Endothelial cell (in vitro differentiated cells): ENCODE data around the gene CHAT. TPM values are rescaled to one million over a fixed set of nuclear protein-coding genes. Genes with fewer than 3 reads are reported as not detected.

Source experiments
- DNase-seq: peaks from one replicate; pipeline ENCODE4 v3.0.0; 2021; ENCODE audit warnings: low spot score
- H3K27ac Mint-ChIP-seq: one replicate; pipeline ENCODE4 v1.8.0; 2021; ENCODE audit warnings: mixed read lengths, inconsistent platforms; ENCODE audit not compliant: unreplicated experiment
- H3K27me3 Mint-ChIP-seq: one replicate; pipeline ENCODE4 v1.8.0; 2021; ENCODE audit warnings: mild to moderate bottlenecking, moderate library complexity, mixed read lengths, inconsistent platforms; ENCODE audit not compliant: unreplicated experiment
- H3K36me3 Mint-ChIP-seq: one replicate; pipeline ENCODE4 v1.8.0; 2021; ENCODE audit warnings: mild to moderate bottlenecking, low read depth, mixed read lengths, inconsistent platforms; ENCODE audit not compliant: unreplicated experiment
- H3K4me1 Mint-ChIP-seq: one replicate; pipeline ENCODE4 v1.8.0; 2021; ENCODE audit warnings: mild to moderate bottlenecking, mixed read lengths, inconsistent platforms; ENCODE audit not compliant: unreplicated experiment
- H3K4me3 Mint-ChIP-seq: one replicate; pipeline ENCODE4 v1.8.0; 2021; ENCODE audit warnings: mild to moderate bottlenecking, mixed read lengths, inconsistent platforms; ENCODE audit not compliant: unreplicated experiment
- H3K9me3 Mint-ChIP-seq: one replicate; pipeline ENCODE4 v1.8.0; 2021; ENCODE audit warnings: mixed read lengths, inconsistent platforms; ENCODE audit not compliant: unreplicated experiment
- CTCF ChIP-seq: fragments of 200-600 bp; sonication (generic); IDR thresholded peaks from one replicate; pipeline ENCODE4 v1.5.0; 2021; ENCODE audit warnings: antibody characterized with exemption; ENCODE audit not compliant: unreplicated experiment
- total RNA-seq: library from RNA; stranded (reverse); fragmentation: NEBNext Ultra II Directional; extraction: Animal tissue kit (Norgen Biotek cat#: 25700); gene quantifications from one replicate; pipeline ENCODE4 v1.2.1, GENCODE V29; 2021; ENCODE audit not compliant: unreplicated experiment

The CHAT gene
- total RNA-seq, 1 donor from 2014 or later, result 0.23 TPM

GRCh38 chr10:49713266-49713665, 99.4 kb downstream of the CHAT start:
- Mint-ChIP-seq H3K4me3 (no peak overlapping the region), H3K4me1 (no peaks in the 10 kb centered on the region)

More at GRCh38 chr10:49713266-49713665, 99.4 kb downstream of the CHAT start:
- Mint-ChIP-seq H3K36me3 (peaks cover 11% of the 10 kb centered on the region), H3K9me3 (peaks cover 5% of the 10 kb centered on the region), H3K27ac (no peak overlapping the region), H3K27me3 (peaks cover 2% of the 10 kb centered on the region)
- no peak for TF ChIP-seq CTCF
- DNase-seq, result no peak

Other genes with a start within 250 kb of the CHAT start
- gene DRGX, start 217.9 kb upstream of the CHAT start, total RNA-seq, result not detected
- gene ERCC6, start 74.9 kb upstream of the CHAT start, total RNA-seq, result 25.8 TPM
- 0.72 TPM for gene SLC18A3, start 3.7 kb upstream of the CHAT start, total RNA-seq
- gene C10orf53, start 65.6 kb downstream of the CHAT start, total RNA-seq, result not detected
- 7.5 TPM for gene OGDHL, start 148.3 kb downstream of the CHAT start, total RNA-seq